AG09309 (cell line): ENCODE data around the gene CAMP.

Experiments used
- DNase-seq: peaks from one replicate; pipeline ENCODE4 v3.0.0-alpha.2; 2010; ENCODE audit warnings: low read depth
- H3K4me3 ChIP-seq: 2 replicates; pipeline ENCODE4 v1.5.1; 2011; ENCODE audit warnings: mild to moderate bottlenecking, low read depth, low read length, moderate library complexity; ENCODE audit not compliant: control insufficient read depth
- TF ChIP-seq, protein P1 (sequence below): IDR thresholded peaks from 2 replicates; pipeline ENCODE4 v1.5.1; 2011; ENCODE audit warnings: mild to moderate bottlenecking, low read depth, low read length, inconsistent platforms; ENCODE audit not compliant: insufficient read depth, control insufficient read depth; ENCODE audit errors: missing control alignments

CAMP gene

DNA sequence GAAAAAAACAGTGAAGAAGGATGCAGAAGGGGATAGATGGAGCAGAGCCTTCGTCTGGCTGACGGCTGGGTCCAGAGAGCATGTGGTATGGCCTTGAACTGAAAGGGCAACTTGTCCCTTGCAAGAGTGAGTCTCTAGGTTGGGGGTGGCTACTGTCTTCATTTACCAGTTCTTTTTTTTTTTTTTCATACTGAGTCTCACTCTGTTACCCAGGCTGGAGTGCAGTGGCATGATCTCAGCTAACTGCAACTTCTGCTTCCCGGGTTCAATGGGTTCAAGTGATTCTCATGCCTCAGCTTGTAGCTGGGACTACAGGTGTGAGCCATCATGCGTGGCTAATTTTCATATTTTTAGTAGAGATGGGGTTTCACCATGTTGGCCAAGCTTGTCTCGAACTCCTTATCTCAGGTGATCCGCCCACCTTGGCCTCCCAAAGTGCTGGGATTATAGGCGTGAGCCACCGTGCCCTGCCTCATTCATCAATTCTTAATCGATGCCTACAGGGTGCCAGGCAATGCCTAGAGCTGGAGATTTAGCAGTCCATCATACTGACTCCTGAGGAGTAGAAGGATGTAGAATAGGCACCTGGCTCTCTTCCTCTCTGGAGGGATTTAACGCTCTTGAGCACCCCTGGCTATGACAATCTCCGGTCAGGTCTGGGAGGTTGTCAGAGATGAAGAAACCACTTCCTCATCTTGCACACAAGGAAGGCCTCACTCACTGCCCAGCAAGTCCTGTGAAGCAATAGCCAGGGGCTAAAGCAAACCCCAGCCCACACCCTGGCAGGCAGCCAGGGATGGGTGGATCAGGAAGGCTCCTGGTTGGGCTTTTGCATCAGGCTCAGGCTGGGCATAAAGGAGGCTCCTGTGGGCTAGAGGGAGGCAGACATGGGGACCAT, at the start of gene CAMP:
CAMP (plus strand) TSS at position 880 of the 898 bp plus-strand sequence; CDS start at position 897, 17 bp downstream.
- DNase-seq, result peak; percentile 25
- H3K4me3 ChIP-seq, result no peak within 1 kb of the TSS
- TF ChIP-seq, protein P1, sequence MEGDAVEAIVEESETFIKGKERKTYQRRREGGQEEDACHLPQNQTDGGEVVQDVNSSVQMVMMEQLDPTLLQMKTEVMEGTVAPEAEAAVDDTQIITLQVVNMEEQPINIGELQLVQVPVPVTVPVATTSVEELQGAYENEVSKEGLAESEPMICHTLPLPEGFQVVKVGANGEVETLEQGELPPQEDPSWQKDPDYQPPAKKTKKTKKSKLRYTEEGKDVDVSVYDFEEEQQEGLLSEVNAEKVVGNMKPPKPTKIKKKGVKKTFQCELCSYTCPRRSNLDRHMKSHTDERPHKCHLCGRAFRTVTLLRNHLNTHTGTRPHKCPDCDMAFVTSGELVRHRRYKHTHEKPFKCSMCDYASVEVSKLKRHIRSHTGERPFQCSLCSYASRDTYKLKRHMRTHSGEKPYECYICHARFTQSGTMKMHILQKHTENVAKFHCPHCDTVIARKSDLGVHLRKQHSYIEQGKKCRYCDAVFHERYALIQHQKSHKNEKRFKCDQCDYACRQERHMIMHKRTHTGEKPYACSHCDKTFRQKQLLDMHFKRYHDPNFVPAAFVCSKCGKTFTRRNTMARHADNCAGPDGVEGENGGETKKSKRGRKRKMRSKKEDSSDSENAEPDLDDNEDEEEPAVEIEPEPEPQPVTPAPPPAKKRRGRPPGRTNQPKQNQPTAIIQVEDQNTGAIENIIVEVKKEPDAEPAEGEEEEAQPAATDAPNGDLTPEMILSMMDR, result no peak

DNA sequence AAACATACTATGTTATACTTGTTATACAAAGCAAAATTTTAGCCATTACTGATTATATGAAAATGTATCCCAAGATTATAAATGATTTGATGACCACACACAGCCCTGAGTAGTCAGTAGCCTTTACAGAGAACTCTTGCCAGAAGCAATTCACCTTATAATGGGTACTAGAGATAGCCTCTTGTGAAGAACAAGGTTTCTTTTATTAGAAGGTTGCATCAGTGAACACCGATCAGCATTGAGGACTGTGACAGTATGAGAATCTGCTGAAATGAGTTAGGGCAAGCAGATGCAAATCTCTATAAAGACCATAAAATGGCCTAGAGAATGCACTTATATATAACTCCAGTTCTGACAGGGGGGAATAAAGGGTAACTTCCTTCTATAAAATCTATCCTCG, 45.2 kb upstream of the CAMP start:
- H3K4me3 ChIP-seq, result no peak overlapping the region
- TF ChIP-seq, protein P1, result no peak
- no peak for DNase-seq

GRCh38 chr3:48180021-48180420, 43.3 kb upstream of the CAMP start:
- no peak for DNase-seq
- TF ChIP-seq, protein P1, result no peak
- no peak overlapping the region for H3K4me3 ChIP-seq

GRCh38 chr3:48180531-48181253, 42.6 kb upstream of the CAMP start:
- H3K4me3 ChIP-seq, result no peak overlapping the region
- TF ChIP-seq, protein P1, result no peak
- DNase-seq, result no peak

- DNase-seq, result no peak
- H3K4me3 ChIP-seq, result no peak overlapping the region
- TF ChIP-seq, protein P1, result no peak
These were observed 39.0 kb upstream of the CAMP start for GRCh38 chr3:48184299-48184698.

DNA sequence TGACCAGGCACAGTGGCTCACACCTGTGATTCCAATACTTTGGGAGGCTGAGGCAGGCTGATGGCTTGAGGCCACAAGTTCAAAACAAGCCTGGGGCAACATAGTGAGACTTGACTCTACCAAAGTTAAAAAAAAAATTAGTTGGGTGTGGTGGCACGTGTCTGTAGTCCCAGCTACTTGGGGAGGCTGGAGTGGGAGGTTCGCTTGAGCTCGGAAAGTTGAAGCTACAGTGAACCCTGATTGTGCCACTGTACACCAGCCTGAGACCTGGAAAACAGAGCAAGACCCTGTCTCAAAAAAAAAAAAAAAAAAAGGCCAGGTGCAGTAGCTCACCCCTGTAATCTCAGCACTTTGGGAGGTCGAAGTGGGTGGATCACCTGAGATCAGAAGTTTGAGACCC, 38.2 kb upstream of the CAMP start:
- DNase-seq, result no peak
- H3K4me3 ChIP-seq, result no peak overlapping the region
- TF ChIP-seq, protein P1, result no peak
